GDM1 (cell line): ENCODE measurements around the gene MAML2.

Experiments used
- DNase-seq: peaks from one replicate; lab custom pipeline; 2025; lab: John Stamatoyannopoulos, UW

MAML2 gene

GRCh38 chr11:96098511-96099241 lies 244.3 kb downstream of the MAML2 start:
- no peak for DNase-seq

GRCh38 chr11:96097844-96098421 lies 245.1 kb downstream of the MAML2 start:
- no peak for DNase-seq

GRCh38 chr11:96096360-96096759 lies 246.6 kb downstream of the MAML2 start:
- no peak for DNase-seq

- DNase-seq = no peak
Measured at GRCh38 chr11:96095884-96096303, 247.1 kb downstream of the MAML2 start.

- no peak for DNase-seq
Measured at GRCh38 chr11:96094156-96094555, 248.8 kb downstream of the MAML2 start.

- no peak for DNase-seq
Measured at GRCh38 chr11:96092511-96092910, 250.5 kb downstream of the MAML2 start.

GRCh38 chr11:96091476-96091875 lies 251.5 kb downstream of the MAML2 start:
- DNase-seq = peak; percentile 17

GRCh38 chr11:96090711-96091110 lies 252.3 kb downstream of the MAML2 start:
- DNase-seq = no peak

GRCh38 chr11:96088914-96089313 lies 254.1 kb downstream of the MAML2 start:
- no peak for DNase-seq

- no peak for DNase-seq
Measured at GRCh38 chr11:96086111-96086510, 256.9 kb downstream of the MAML2 start.

GRCh38 chr11:96085319-96085930 lies 257.6 kb downstream of the MAML2 start:
- DNase-seq = no peak

- DNase-seq = no peak
Measured at GRCh38 chr11:96084610-96085318, 258.2 kb downstream of the MAML2 start.

- no peak for DNase-seq
Measured at GRCh38 chr11:96082936-96083335, 260.1 kb downstream of the MAML2 start.

GRCh38 chr11:96082002-96082899 lies 260.7 kb downstream of the MAML2 start:
- DNase-seq = no peak

- DNase-seq = no peak
Measured at GRCh38 chr11:96081561-96081960, 261.4 kb downstream of the MAML2 start.

GRCh38 chr11:96079691-96080090 lies 263.3 kb downstream of the MAML2 start:
- DNase-seq = no peak

GRCh38 chr11:96075532-96075959 lies 267.4 kb downstream of the MAML2 start:
- peak; percentile 16 for DNase-seq

- DNase-seq = no peak
Measured at GRCh38 chr11:96074551-96075310, 268.3 kb downstream of the MAML2 start.

- DNase-seq = no peak
Measured at GRCh38 chr11:96073536-96073935, 269.5 kb downstream of the MAML2 start.

GRCh38 chr11:96072592-96072991 lies 270.4 kb downstream of the MAML2 start:
- no peak for DNase-seq

GRCh38 chr11:96070453-96070852 lies 272.5 kb downstream of the MAML2 start:
- DNase-seq = no peak
